ENCODE results near the gene POLR2M. TPM values are rescaled to one million over a fixed set of nuclear protein-coding genes. Genes with fewer than 3 reads are reported as not detected.

Gene POLR2M
- total and polyA plus RNA-seq, 4 donors, result 20.6 to 306 (median 84.8) TPM

GRCh38 chr15:57761562-57761961 is 55.0 kb downstream of the POLR2M start:
- WGBS, 2 donors, result 93 to 94% methylated on average over 1 of the region's 1 CpG
- H3K27me3 ChIP-seq (ENCODE audit: control insufficient read depth in 3 of 3, insufficient read depth in 3 of 3, low read length in 2 of 3), result no peaks in the 10 kb centered on the region
- DNase-seq, result no peak
- H3K27ac ChIP-seq (ENCODE audit: low read depth in 1 of 2, low read length in 1 of 2), result no peak overlapping the region
- ATAC-seq (ENCODE audit: insufficient read depth, low FRiP score), result no peak
- no peaks in the 10 kb centered on the region for H3K9me3 ChIP-seq (ENCODE audit: control insufficient read depth in 4 of 4, insufficient read depth in 3 of 4, low read length in 3 of 4)
- no peaks in the 10 kb centered on the region for H3K36me3 ChIP-seq (ENCODE audit: control insufficient read depth in 4 of 4, insufficient read depth in 4 of 4, low read length in 4 of 4)
- H3K9ac ChIP-seq (ENCODE audit: insufficient read depth in 1 of 2, low read length in 2 of 2), result no peak overlapping the region
- H3K4me3 ChIP-seq, result no peak overlapping the region
- peaks cover 0 to 3% (median 0%) of the 10 kb centered on the region in 5 donors for H3K4me1 ChIP-seq (ENCODE audit: control insufficient read depth in 5 of 5, insufficient read depth in 5 of 5, low read length in 5 of 5)
- TF ChIP-seq CTCF (IDR thresholded peaks at IDR 0.05; ENCODE audit: control extremely low read depth, extremely low read depth), result no peak

GRCh38 chr15:57762302-57762701 is 55.8 kb downstream of the POLR2M start:
- H3K27me3 ChIP-seq (ENCODE audit: control insufficient read depth in 3 of 3, insufficient read depth in 3 of 3, low read length in 2 of 3), result no peaks in the 10 kb centered on the region
- H3K4me1 ChIP-seq (ENCODE audit: control insufficient read depth in 5 of 5, insufficient read depth in 5 of 5, low read length in 5 of 5), result no peaks in the 10 kb centered on the region
- no peak overlapping the region for H3K27ac ChIP-seq (ENCODE audit: low read depth in 1 of 2, low read length in 1 of 2)
- no peaks in the 10 kb centered on the region for H3K36me3 ChIP-seq (ENCODE audit: control insufficient read depth in 4 of 4, insufficient read depth in 4 of 4, low read length in 4 of 4)
- H3K4me3 ChIP-seq, result no peak overlapping the region
- WGBS, 2 donors, result 96 to 97% methylated on average over 4 of the region's 4 CpGs
- no peak for DNase-seq
- H3K9me3 ChIP-seq (ENCODE audit: control insufficient read depth in 4 of 4, insufficient read depth in 3 of 4, low read length in 3 of 4), result no peaks in the 10 kb centered on the region
- no peak overlapping the region for H3K9ac ChIP-seq (ENCODE audit: insufficient read depth in 1 of 2, low read length in 2 of 2)
- ATAC-seq (ENCODE audit: insufficient read depth, low FRiP score), result no peak
- TF ChIP-seq CTCF (IDR thresholded peaks at IDR 0.05; ENCODE audit: control extremely low read depth, extremely low read depth), result no peak

- H3K4me1 ChIP-seq (ENCODE audit: control insufficient read depth in 5 of 5, insufficient read depth in 5 of 5, low read length in 5 of 5), result no peaks in the 10 kb centered on the region
- no peak overlapping the region for H3K27ac ChIP-seq (ENCODE audit: low read depth in 1 of 2, low read length in 1 of 2)
- no peak for TF ChIP-seq CTCF (IDR thresholded peaks at IDR 0.05; ENCODE audit: control extremely low read depth, extremely low read depth)
- ATAC-seq (ENCODE audit: insufficient read depth, low FRiP score) (no peak), DNase-seq (no peak)
- H3K9me3 ChIP-seq (ENCODE audit: control insufficient read depth in 4 of 4, insufficient read depth in 3 of 4, low read length in 3 of 4), result no peaks in the 10 kb centered on the region
- no peak overlapping the region for H3K9ac ChIP-seq (ENCODE audit: insufficient read depth in 1 of 2, low read length in 2 of 2)
- no peak overlapping the region for H3K4me3 ChIP-seq
- H3K36me3 ChIP-seq (ENCODE audit: control insufficient read depth in 4 of 4, insufficient read depth in 4 of 4, low read length in 4 of 4), result no peaks in the 10 kb centered on the region
- 88 to 94% methylated on average over 5 of the region's 5 CpGs for WGBS, 2 donors
- H3K27me3 ChIP-seq (ENCODE audit: control insufficient read depth in 3 of 3, insufficient read depth in 3 of 3, low read length in 2 of 3), result no peaks in the 10 kb centered on the region
These were observed 56.9 kb downstream of the POLR2M start for GRCh38 chr15:57763176-57763964.

Other genes starting within 250 kb of the POLR2M start
- 10 to 100 TPM in 1 of 2 donors, 1 to 10 TPM in 1; 6.9 to 36.9 TPM for gene MYZAP, start 114.8 kb upstream of the POLR2M start, total RNA-seq
- gene MYZAP, start 114.8 kb upstream of the POLR2M start, polyA plus RNA-seq, result 10 to 100 TPM in 1 of 2 donors, 1 to 10 TPM in 1; 9.0 to 14.2 TPM

Measured in lung (tissue), 12 donors.